Tibial nerve (tissue), 4 donors: ENCODE results near the gene ARL6IP1.

Experiments used
- EP300 ChIP-seq, 2 donors: sonication (generic); formaldehyde crosslinking; IDR thresholded peaks; one replicate each; pipeline ENCODE4 v1.6.1; 2017; ENCODE audit warnings: antibody characterized with exemption in 2 of 2, mild to moderate bottlenecking in 1 of 2
- POLR2A ChIP-seq, 2 donors: fragments of 450-650 bp; IDR thresholded peaks; one replicate each; pipeline ENCODE4 v1.6.1; 2017; ENCODE audit warnings: antibody characterized with exemption in 2 of 2, mild to moderate bottlenecking in 2 of 2, moderate library complexity in 2 of 2
- TF ChIP-seq, protein P1 (sequence below), 5 experiments: fragments of 200-600 bp in 3 of 5; fragments of 450-650 bp in 2 of 5; sonication (generic) in 3 of 5; IDR thresholded peaks; one replicate each; pipeline ENCODE4 v1.5.1; 2016 to 2019; ENCODE audit warnings: antibody characterized with exemption in 5 of 5, mild to moderate bottlenecking in 3 of 5, moderate library complexity in 2 of 5

GRCh38 chr16:18797746-18798145 is 3.6 kb downstream of the ARL6IP1 start:
- TF ChIP-seq, protein P1, sequence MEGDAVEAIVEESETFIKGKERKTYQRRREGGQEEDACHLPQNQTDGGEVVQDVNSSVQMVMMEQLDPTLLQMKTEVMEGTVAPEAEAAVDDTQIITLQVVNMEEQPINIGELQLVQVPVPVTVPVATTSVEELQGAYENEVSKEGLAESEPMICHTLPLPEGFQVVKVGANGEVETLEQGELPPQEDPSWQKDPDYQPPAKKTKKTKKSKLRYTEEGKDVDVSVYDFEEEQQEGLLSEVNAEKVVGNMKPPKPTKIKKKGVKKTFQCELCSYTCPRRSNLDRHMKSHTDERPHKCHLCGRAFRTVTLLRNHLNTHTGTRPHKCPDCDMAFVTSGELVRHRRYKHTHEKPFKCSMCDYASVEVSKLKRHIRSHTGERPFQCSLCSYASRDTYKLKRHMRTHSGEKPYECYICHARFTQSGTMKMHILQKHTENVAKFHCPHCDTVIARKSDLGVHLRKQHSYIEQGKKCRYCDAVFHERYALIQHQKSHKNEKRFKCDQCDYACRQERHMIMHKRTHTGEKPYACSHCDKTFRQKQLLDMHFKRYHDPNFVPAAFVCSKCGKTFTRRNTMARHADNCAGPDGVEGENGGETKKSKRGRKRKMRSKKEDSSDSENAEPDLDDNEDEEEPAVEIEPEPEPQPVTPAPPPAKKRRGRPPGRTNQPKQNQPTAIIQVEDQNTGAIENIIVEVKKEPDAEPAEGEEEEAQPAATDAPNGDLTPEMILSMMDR (IDR thresholded peaks at IDR 0.05): no peak
- TF ChIP-seq POLR2A (IDR thresholded peaks at IDR 0.05) (no peak), EP300 (IDR thresholded peaks at IDR 0.05) (no peak)
